Measurements from ENCODE around the gene SVIL.

DNA sequence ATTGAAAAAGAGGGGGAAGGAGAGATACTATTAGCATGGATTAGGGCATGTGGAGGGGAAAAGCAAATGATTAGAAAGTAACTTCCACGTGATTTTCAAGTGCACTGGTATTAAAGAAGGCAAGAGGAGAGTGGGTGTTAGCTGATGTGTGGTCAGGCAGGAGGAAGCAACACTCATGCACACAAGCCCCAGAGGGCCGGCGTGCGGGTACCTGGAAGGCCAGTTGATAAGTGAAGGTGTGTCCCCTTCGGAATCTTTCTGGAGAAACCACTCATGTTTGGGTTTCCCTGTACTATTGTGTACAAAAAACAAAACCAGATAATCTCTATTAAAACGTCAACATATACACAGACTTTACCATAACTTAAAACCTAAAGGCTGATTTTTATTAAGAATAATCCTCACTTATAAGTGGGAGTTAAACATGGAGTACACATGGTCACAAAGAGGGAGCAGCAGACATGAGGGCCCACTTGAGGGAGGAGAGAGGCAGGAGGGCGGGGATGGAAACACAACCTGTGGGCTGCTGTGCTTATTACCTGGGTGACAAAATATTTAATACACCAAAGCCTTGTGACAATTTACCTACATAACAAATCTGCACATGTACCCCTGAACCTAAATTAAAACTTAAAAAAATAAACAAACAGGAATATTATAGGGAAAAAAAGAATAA, 98.9 kb downstream of the SVIL start:
- TF ChIP-seq, protein P1, sequence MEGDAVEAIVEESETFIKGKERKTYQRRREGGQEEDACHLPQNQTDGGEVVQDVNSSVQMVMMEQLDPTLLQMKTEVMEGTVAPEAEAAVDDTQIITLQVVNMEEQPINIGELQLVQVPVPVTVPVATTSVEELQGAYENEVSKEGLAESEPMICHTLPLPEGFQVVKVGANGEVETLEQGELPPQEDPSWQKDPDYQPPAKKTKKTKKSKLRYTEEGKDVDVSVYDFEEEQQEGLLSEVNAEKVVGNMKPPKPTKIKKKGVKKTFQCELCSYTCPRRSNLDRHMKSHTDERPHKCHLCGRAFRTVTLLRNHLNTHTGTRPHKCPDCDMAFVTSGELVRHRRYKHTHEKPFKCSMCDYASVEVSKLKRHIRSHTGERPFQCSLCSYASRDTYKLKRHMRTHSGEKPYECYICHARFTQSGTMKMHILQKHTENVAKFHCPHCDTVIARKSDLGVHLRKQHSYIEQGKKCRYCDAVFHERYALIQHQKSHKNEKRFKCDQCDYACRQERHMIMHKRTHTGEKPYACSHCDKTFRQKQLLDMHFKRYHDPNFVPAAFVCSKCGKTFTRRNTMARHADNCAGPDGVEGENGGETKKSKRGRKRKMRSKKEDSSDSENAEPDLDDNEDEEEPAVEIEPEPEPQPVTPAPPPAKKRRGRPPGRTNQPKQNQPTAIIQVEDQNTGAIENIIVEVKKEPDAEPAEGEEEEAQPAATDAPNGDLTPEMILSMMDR (IDR thresholded peaks at IDR 0.05; ENCODE audit: low read depth, low read length, missing input control): no peak
- TF ChIP-seq YY1 (IDR thresholded peaks at IDR 0.05) (no peak), FOXA1 (IDR thresholded peaks at IDR 0.05) (no peak), EGR1 (IDR thresholded peaks at IDR 0.05; ENCODE audit: low read depth in 2 of 2) (no peak), GABPA (IDR thresholded peaks at IDR 0.05 in 1 of 2, conservative IDR thresholded peaks at IDR 0.05 in 1 of 2) (no peak), TAF1 (conservative IDR thresholded peaks at IDR 0.05) (no peak), JUND (IDR thresholded peaks at IDR 0.05) (no peak), RAD21 (IDR thresholded peaks at IDR 0.05) (no peak), SP1 (IDR thresholded peaks at IDR 0.05) (no peak), RXRA (IDR thresholded peaks at IDR 0.05) (no peak)
- TF ChIP-seq, protein P2, sequence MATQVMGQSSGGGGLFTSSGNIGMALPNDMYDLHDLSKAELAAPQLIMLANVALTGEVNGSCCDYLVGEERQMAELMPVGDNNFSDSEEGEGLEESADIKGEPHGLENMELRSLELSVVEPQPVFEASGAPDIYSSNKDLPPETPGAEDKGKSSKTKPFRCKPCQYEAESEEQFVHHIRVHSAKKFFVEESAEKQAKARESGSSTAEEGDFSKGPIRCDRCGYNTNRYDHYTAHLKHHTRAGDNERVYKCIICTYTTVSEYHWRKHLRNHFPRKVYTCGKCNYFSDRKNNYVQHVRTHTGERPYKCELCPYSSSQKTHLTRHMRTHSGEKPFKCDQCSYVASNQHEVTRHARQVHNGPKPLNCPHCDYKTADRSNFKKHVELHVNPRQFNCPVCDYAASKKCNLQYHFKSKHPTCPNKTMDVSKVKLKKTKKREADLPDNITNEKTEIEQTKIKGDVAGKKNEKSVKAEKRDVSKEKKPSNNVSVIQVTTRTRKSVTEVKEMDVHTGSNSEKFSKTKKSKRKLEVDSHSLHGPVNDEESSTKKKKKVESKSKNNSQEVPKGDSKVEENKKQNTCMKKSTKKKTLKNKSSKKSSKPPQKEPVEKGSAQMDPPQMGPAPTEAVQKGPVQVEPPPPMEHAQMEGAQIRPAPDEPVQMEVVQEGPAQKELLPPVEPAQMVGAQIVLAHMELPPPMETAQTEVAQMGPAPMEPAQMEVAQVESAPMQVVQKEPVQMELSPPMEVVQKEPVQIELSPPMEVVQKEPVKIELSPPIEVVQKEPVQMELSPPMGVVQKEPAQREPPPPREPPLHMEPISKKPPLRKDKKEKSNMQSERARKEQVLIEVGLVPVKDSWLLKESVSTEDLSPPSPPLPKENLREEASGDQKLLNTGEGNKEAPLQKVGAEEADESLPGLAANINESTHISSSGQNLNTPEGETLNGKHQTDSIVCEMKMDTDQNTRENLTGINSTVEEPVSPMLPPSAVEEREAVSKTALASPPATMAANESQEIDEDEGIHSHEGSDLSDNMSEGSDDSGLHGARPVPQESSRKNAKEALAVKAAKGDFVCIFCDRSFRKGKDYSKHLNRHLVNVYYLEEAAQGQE (IDR thresholded peaks at IDR 0.05): no peak
- TF ChIP-seq, protein P3, sequence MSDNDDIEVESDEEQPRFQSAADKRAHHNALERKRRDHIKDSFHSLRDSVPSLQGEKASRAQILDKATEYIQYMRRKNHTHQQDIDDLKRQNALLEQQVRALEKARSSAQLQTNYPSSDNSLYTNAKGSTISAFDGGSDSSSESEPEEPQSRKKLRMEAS (IDR thresholded peaks at IDR 0.05): no peak
